K562 (cell line): ENCODE data around the gene BIRC7. TPM values are rescaled to one million over a fixed set of nuclear protein-coding genes. Genes with fewer than 3 reads are reported as not detected.
A peak's percentile ranks its signal among the peaks of the same experiment; 100 is the strongest.
"Not testable (repeated sequence)": the region's sequence is repeated elsewhere in the genome, so short reads cannot be mapped to it uniquely, and the experiment has no call there.

Experiments
- ATAC-seq: fragments of 200-7000 bp; cut with Tn5 transposase; 3 replicates; pipeline ENCODE4 v1.9.1; 2020; ENCODE audit warnings: moderate library complexity
- BruUV-seq: library from RNA; stranded (reverse); fragments of 400-500 nt; replicated peaks from 2 replicates; lab custom pipeline; 2021; lab: Mats Ljungman, UMichigan
- CTCF ChIA-PET: fragments of 300-600 bp; formaldehyde crosslinking; extraction: SDS; loops from one replicate; lab custom pipeline; 2021; ENCODE audit warnings: low intra/inter-chr PET ratio; lab: Yijun Ruan, JAX
- POLR2A ChIA-PET: fragments of 300-600, 350-650 bp; sonication (Branson Sonifier 250); formaldehyde crosslinking; extraction: SDS; loops from one replicate; lab custom pipeline; 2021; ENCODE audit warnings: antibody characterized with exemption, inconsistent platforms; lab: Yijun Ruan, JAX
- DNase-seq, 4 experiments: peaks; one replicate each; pipeline versions ENCODE4 v3.0.0 to v3.0.0-alpha.2; 2011 to 2018; ENCODE audit warnings: low spot score in 3 of 4, mixed read lengths in 3 of 4; ENCODE audit errors: extremely low read depth in 1 of 4
- FAIRE-seq: peaks from 2 replicates; lab custom pipeline; 2011; peaks lifted over from hg19 to GRCh38; lab: Jason Lieb, UNC
- H2AFZ ChIP-seq: 2 replicates; pipeline ENCODE4 v1.6.0; 2011; ENCODE audit warnings: low read depth, low read length, control low read depth, inconsistent platforms
- H3K27ac ChIP-seq: fragments of 200-600 bp; 3 replicates; pipeline ENCODE4 v1.8.0; 2011; ENCODE audit warnings: low read depth, mild to moderate bottlenecking, control low read depth, inconsistent platforms, low read length, moderate library complexity, mixed read lengths; ENCODE audit errors: extremely low read depth
- H3K27me3 ChIP-seq, 2 experiments: fragments of 300-600 bp in 1 of 2; 2 replicates in 1 of 2; 3 replicates in 1 of 2; pipeline versions ENCODE4 v1.6.0 to v1.8.0; 2011; ENCODE audit warnings: inconsistent platforms in 2 of 2, low read length in 2 of 2, mild to moderate bottlenecking in 1 of 2, mixed read lengths in 1 of 2, moderate library complexity in 1 of 2; ENCODE audit not compliant: control insufficient read depth in 2 of 2, insufficient read depth in 2 of 2
- H3K36me3 ChIP-seq: fragments of 300-600 bp; 3 replicates; pipeline ENCODE4 v1.8.0; 2011; ENCODE audit warnings: mild to moderate bottlenecking, low read length, inconsistent platforms; ENCODE audit not compliant: control insufficient read depth, insufficient read depth
- H3K4me1 ChIP-seq, 2 experiments: fragments of 200-600 bp in 1 of 2; replicated peaks in 1 of 2; 2 replicates in 1 of 2; 3 replicates in 1 of 2; pipeline versions ENCODE4 v1.5.1 to v1.8.0; 2011; ENCODE audit warnings: inconsistent platforms in 2 of 2, low read length in 2 of 2, mild to moderate bottlenecking in 1 of 2, mixed read lengths in 1 of 2, moderate library complexity in 1 of 2; ENCODE audit not compliant: control insufficient read depth in 2 of 2, insufficient read depth in 2 of 2
- H3K4me2 ChIP-seq: 2 replicates; pipeline ENCODE4 v1.6.1; 2011; ENCODE audit warnings: low read length, control low read depth, inconsistent platforms, mixed read lengths; ENCODE audit not compliant: insufficient read depth
- H3K4me3 ChIP-seq: fragments of 200-600 bp; sonication (generic), shearing (Covaris generic); 2 replicates; pipeline ENCODE4 v1.5.1; 2016; ENCODE audit warnings: control low read depth, inconsistent platforms
- H3K79me2 ChIP-seq: fragments of 200-600 bp; 3 replicates; pipeline ENCODE4 v1.8.0; 2011; ENCODE audit warnings: low read length, inconsistent platforms; ENCODE audit not compliant: control insufficient read depth, insufficient read depth
- H3K9ac ChIP-seq, 2 experiments: 2 replicates each; pipeline versions ENCODE4 v1.6.0 to v1.6.1; 2011; ENCODE audit warnings: low read depth in 2 of 2, low read length in 2 of 2, control low read depth in 1 of 2, inconsistent platforms in 1 of 2, mild to moderate bottlenecking in 1 of 2, mixed read lengths in 1 of 2; ENCODE audit not compliant: insufficient read depth in 1 of 2
- H3K9me1 ChIP-seq: one replicate; pipeline ENCODE4 v1.6.0; 2011; ENCODE audit warnings: inconsistent platforms, mild to moderate bottlenecking, low read length, moderate library complexity; ENCODE audit not compliant: control insufficient read depth, insufficient read depth
- H3K9me3 ChIP-seq: replicated peaks from 2 replicates; pipeline ENCODE4 v1.5.1; 2011; ENCODE audit warnings: low read depth, low read length, inconsistent platforms; ENCODE audit not compliant: control insufficient read depth, insufficient read depth
- H4K20me1 ChIP-seq: replicated peaks from 2 replicates; pipeline ENCODE4 v1.6.1; 2011; ENCODE audit warnings: low read length, inconsistent platforms, mixed read lengths; ENCODE audit not compliant: control insufficient read depth, insufficient read depth
- CREM ChIP-seq: IDR thresholded peaks from 2 replicates; pipeline ENCODE4 v1.6.1; 2014; ENCODE audit warnings: antibody characterized with exemption, low read depth
- RAD21 ChIP-seq, 2 experiments: fragments of 250-450 bp in 1 of 2; fragments of 450-650 bp in 1 of 2; sonication (Bioruptor Pico) in 1 of 2; formaldehyde crosslinking in 1 of 2; IDR thresholded peaks in 1 of 2; conservative IDR thresholded peaks in 1 of 2; 2 replicates each; pipeline versions ENCODE4 v1.4.0 to v1.8.0; 2020 to 2022; ENCODE audit warnings: mild to moderate bottlenecking in 2 of 2, moderate library complexity in 1 of 2
- SMC3 ChIP-seq: conservative IDR thresholded peaks from 2 replicates; pipeline ENCODE4 v1.6.1; 2011; ENCODE audit warnings: low read depth, low read length, improper control_type of control experiment; ENCODE audit not compliant: insufficient read depth
- WGBS: fragments of 100-300 bp; shearing (Covaris generic); methylation state at CpG from one replicate; pipeline ENCODE4 v1.1.6; 2016; ENCODE audit warnings: low coverage, mixed read lengths; ENCODE audit not compliant: insufficient coverage; ENCODE audit errors: missing lambda C conversion rate; 5-methylcytosine and 5-hydroxymethylcytosine counted together
- in situ Hi-C: fragments of 300-500 bp; cut with MboI; formaldehyde crosslinking; loops from 4 replicates; pipeline ENCODE4 v1.15.0; 2018; ENCODE audit warnings: inconsistent platforms, mixed read lengths
- intact Hi-C: fragments of 100-400 bp; cut with micrococcal nuclease; formaldehyde crosslinking; loops from 2 replicates; pipeline ENCODE4 v1.14.2; 2022
- polyA plus RNA-seq, 8 experiments: library from polyadenylated mRNA; depleted of rRNA in 4 of 8; stranded (reverse) in 5 of 8; unstranded in 3 of 8; fragments of >200 nt; fragmentation: Nextera tagmentation in 2 of 8; fragmentation: Illumina TruSeq in 1 of 8; extraction: Ambion mirVana in 2 of 8; extraction: Trizol in 1 of 8; gene quantifications; 2 replicates each; pipeline versions ENCODE4 v1.2.1 to v1.2.3, GENCODE V29; 2011 to 2014; ENCODE audit warnings: inconsistent platforms in 1 of 8, missing spikeins in 1 of 8
- total RNA-seq, 7 experiments: library from RNA; depleted of rRNA in 6 of 7; stranded (reverse); fragments of >200 nt in 6 of 7; fragmentation: Illumina TruSeq in 2 of 7; extraction: Trizol in 2 of 7; gene quantifications; 2 replicates each; pipeline versions ENCODE4 v1.2.1 to v1.2.3, GENCODE V29; 2011 to 2021; ENCODE audit warnings: low replicate concordance in 1 of 7
- TF ChIP-seq, protein P1 (sequence below), 3 experiments: IDR thresholded peaks in 2 of 3; conservative IDR thresholded peaks in 1 of 3; 2 replicates each; pipeline ENCODE4 v1.5.1; 2011 to 2012; ENCODE audit warnings: low read length in 3 of 3, mild to moderate bottlenecking in 3 of 3, control low read depth in 2 of 3, improper control_type of control experiment in 1 of 3, inconsistent platforms in 1 of 3, low read depth in 1 of 3, mixed read lengths in 1 of 3, moderate library complexity in 1 of 3; ENCODE audit not compliant: insufficient read depth in 2 of 3
- TF ChIP-seq, protein P2 (sequence below), 2 experiments: fragments of 450-650 bp; formaldehyde crosslinking in 1 of 2; IDR thresholded peaks; 2 replicates each; pipeline versions ENCODE4 v1.4.0 to v1.6.1; 2014 to 2020; ENCODE audit warnings: mild to moderate bottlenecking in 2 of 2, borderline replicate concordance in 1 of 2, low read depth in 1 of 2

BIRC7 gene
- total and polyA plus RNA-seq, 9 of the 15 experiments (the other 6 are each of a cell fraction or from before 2014, with no cell fraction given) = 0.14 to 0.19 (median 0.16) TPM; not detected in 5

DNA sequence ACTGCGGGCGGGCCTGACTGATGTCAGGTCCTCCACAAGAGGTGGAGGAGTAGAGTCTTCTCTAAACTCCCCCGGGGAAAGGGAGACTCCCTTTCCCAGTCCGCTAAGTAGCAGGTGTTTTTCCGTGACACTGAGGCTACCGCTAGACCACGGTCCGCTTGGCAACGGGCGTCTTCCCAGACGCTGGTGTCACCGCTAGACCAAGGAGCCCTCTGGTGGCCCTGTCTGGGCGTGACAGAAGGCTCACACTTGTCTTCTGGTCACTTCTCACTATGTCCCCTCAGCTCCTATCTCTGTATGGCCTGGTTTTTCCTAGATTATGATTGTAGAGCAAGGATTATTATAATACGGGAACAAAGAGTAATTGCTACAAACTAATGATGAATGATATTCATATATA, 15.6 kb downstream of the BIRC7 start:
- 1% methylated on average over 12 of the region's 14 CpGs for WGBS
- CTCF ChIA-PET = interaction anchor here (0.9 to 1.3 kb wide), 3 partner anchors 21 to 68 kb away, joined by 3 to 6 read pairs (median 3); no protein-coding TSS in a partner anchor
- in situ Hi-C loops = not testable (repeated sequence)

More for the DNA sequence above, 15.6 kb downstream of the BIRC7 start:
- Histone ChIP-seq H4K20me1 (peaks cover 20% of the 10 kb centered on the region), H3K27me3 (peaks cover 32 to 78% of the 10 kb centered on the region in 2 experiments; a peak in 4 of 5 replicates), H3K4me1 (peaks cover 0 to 45% of the 10 kb centered on the region in 2 experiments; a peak in 2 of 5 replicates)
- BruUV-seq, H3K4me3 ChIP-seq, H3K4me2 ChIP-seq, intact Hi-C loops, H3K36me3 ChIP-seq, ATAC-seq, H3K9ac ChIP-seq, H2AFZ ChIP-seq, H3K79me2 ChIP-seq, H3K9me3 ChIP-seq, H3K27ac ChIP-seq, H3K9me1 ChIP-seq: not testable (repeated sequence)
- peak; percentile 30; the same call in 1 of the 2 replicates for TF ChIP-seq CREM
- TF ChIP-seq, protein P1, sequence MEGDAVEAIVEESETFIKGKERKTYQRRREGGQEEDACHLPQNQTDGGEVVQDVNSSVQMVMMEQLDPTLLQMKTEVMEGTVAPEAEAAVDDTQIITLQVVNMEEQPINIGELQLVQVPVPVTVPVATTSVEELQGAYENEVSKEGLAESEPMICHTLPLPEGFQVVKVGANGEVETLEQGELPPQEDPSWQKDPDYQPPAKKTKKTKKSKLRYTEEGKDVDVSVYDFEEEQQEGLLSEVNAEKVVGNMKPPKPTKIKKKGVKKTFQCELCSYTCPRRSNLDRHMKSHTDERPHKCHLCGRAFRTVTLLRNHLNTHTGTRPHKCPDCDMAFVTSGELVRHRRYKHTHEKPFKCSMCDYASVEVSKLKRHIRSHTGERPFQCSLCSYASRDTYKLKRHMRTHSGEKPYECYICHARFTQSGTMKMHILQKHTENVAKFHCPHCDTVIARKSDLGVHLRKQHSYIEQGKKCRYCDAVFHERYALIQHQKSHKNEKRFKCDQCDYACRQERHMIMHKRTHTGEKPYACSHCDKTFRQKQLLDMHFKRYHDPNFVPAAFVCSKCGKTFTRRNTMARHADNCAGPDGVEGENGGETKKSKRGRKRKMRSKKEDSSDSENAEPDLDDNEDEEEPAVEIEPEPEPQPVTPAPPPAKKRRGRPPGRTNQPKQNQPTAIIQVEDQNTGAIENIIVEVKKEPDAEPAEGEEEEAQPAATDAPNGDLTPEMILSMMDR (IDR thresholded peaks at IDR 0.05 in 2 of 3, conservative IDR thresholded peaks at IDR 0.05 in 1 of 3; ENCODE audit: insufficient read depth in 2 of 3, low read depth in 1 of 3, low read length in 3 of 3) = peak; percentile 43 to 48 (median 46); a peak in 5 of 6 replicates
- TF ChIP-seq, protein P2, sequence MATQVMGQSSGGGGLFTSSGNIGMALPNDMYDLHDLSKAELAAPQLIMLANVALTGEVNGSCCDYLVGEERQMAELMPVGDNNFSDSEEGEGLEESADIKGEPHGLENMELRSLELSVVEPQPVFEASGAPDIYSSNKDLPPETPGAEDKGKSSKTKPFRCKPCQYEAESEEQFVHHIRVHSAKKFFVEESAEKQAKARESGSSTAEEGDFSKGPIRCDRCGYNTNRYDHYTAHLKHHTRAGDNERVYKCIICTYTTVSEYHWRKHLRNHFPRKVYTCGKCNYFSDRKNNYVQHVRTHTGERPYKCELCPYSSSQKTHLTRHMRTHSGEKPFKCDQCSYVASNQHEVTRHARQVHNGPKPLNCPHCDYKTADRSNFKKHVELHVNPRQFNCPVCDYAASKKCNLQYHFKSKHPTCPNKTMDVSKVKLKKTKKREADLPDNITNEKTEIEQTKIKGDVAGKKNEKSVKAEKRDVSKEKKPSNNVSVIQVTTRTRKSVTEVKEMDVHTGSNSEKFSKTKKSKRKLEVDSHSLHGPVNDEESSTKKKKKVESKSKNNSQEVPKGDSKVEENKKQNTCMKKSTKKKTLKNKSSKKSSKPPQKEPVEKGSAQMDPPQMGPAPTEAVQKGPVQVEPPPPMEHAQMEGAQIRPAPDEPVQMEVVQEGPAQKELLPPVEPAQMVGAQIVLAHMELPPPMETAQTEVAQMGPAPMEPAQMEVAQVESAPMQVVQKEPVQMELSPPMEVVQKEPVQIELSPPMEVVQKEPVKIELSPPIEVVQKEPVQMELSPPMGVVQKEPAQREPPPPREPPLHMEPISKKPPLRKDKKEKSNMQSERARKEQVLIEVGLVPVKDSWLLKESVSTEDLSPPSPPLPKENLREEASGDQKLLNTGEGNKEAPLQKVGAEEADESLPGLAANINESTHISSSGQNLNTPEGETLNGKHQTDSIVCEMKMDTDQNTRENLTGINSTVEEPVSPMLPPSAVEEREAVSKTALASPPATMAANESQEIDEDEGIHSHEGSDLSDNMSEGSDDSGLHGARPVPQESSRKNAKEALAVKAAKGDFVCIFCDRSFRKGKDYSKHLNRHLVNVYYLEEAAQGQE (IDR thresholded peaks at IDR 0.05; ENCODE audit: borderline replicate concordance) = peak; percentile 22; the same call in 1 of the 2 replicates
- TF ChIP-seq, protein P2 (CRISPR knock-in tag; IDR thresholded peaks at IDR 0.05; ENCODE audit: low read depth) = not testable (repeated sequence)
- peak; percentile 9 to 59; a peak in 2 of 4 replicates for TF ChIP-seq RAD21 (CRISPR knock-in tag; conservative IDR thresholded peaks at IDR 0.05 in 1 of 2, IDR thresholded peaks at IDR 0.05 in 1 of 2)
- TF ChIP-seq SMC3 = 0 out of 2 replicates have a peak, but pooled peaks have one; percentile 12
- peak in 1 of 4 experiments; percentile 41 for DNase-seq
- peak; percentile 19 for FAIRE-seq
- POLR2A ChIA-PET = interaction anchor here (0.7 kb wide), 1 partner anchor 266 kb away, joined by 3 read pairs; no protein-coding TSS in a partner anchor
